MM.1S (cell line): ENCODE data around the gene DNAJC24.

Experiments
- DNase-seq: peaks from one replicate; pipeline ENCODE4 v3.0.0-alpha.2; 2015
- H2AFZ ChIP-seq: fragments of 300-600 bp; sonication (generic); 2 replicates; pipeline ENCODE4 v1.6.0; 2016; ENCODE audit warnings: antibody characterized with exemption, low read length
- H3F3A ChIP-seq: fragments of 300-600 bp; sonication (generic); 2 replicates; pipeline ENCODE4 v1.6.1; 2016; ENCODE audit warnings: mild to moderate bottlenecking, antibody characterized with exemption, low read length, moderate library complexity, mixed read lengths; ENCODE audit not compliant: insufficient read depth
- H3K27ac ChIP-seq: fragments of 300-600 bp; sonication (generic); 2 replicates; pipeline ENCODE4 v1.5.1; 2016; ENCODE audit warnings: mild to moderate bottlenecking, low read length
- H3K27me3 ChIP-seq: fragments of 300-600 bp; sonication (generic); replicated peaks from 2 replicates; pipeline ENCODE4 v1.6.0; 2016; ENCODE audit warnings: low read length; ENCODE audit not compliant: insufficient read depth
- H3K36me3 ChIP-seq: fragments of 300-600 bp; sonication (generic); replicated peaks from 2 replicates; pipeline ENCODE4 v1.6.1; 2016; ENCODE audit warnings: mild to moderate bottlenecking, low read length, mixed read lengths; ENCODE audit not compliant: insufficient read depth
- H3K4me1 ChIP-seq: fragments of 300-600 bp; sonication (generic); 2 replicates; pipeline ENCODE4 v1.6.1; 2016; ENCODE audit warnings: low read length, mixed read lengths
- H3K4me2 ChIP-seq: fragments of 300-600 bp; sonication (generic); 2 replicates; pipeline ENCODE4 v1.6.0; 2016; ENCODE audit warnings: low read depth, low read length
- H3K4me3 ChIP-seq: fragments of 300-600 bp; sonication (generic); 2 replicates; pipeline ENCODE4 v1.5.1; 2016; ENCODE audit warnings: low read length, mixed read lengths
- H3K79me2 ChIP-seq: fragments of 300-600 bp; sonication (generic); 2 replicates; pipeline ENCODE4 v1.6.1; 2016; ENCODE audit warnings: mixed run types, low read length, mixed read lengths
- H3K9ac ChIP-seq: fragments of 300-600 bp; sonication (generic); 2 replicates; pipeline ENCODE4 v1.6.1; 2016; ENCODE audit warnings: low read length, mixed read lengths
- H3K9me2 ChIP-seq: fragments of 300-600 bp; sonication (generic); replicated peaks from 2 replicates; pipeline ENCODE4 v1.6.1; 2016; ENCODE audit warnings: mild to moderate bottlenecking, low read length, mixed read lengths; ENCODE audit not compliant: insufficient read depth
- H3K9me3 ChIP-seq: fragments of 300-600 bp; sonication (generic); replicated peaks from 2 replicates; pipeline ENCODE4 v1.6.1; 2016; ENCODE audit warnings: mild to moderate bottlenecking, low read length, mixed read lengths; ENCODE audit not compliant: insufficient read depth
- H4K20me1 ChIP-seq: fragments of 300-600 bp; sonication (generic); 2 replicates; pipeline ENCODE4 v1.6.1; 2016; ENCODE audit warnings: mild to moderate bottlenecking, low read length, moderate library complexity, mixed read lengths; ENCODE audit not compliant: insufficient read depth
- EZH2 ChIP-seq: fragments of 300-600 bp; sonication (generic); optimal IDR thresholded peaks from 2 replicates; pipeline ENCODE3; 2017; ENCODE audit warnings: low read depth, mild to moderate bottlenecking, antibody characterized with exemption, low read length, mixed read lengths
- EZH2phosphoT487 ChIP-seq: fragments of 300-600 bp; sonication (generic); IDR thresholded peaks from 2 replicates; pipeline ENCODE4 v1.6.1; 2018; ENCODE audit warnings: antibody characterized with exemption, low read length
- TF ChIP-seq, protein P1 (sequence below): fragments of 300-600 bp; sonication (generic); IDR thresholded peaks from 2 replicates; pipeline ENCODE4 v1.5.1; 2016; ENCODE audit warnings: antibody characterized with exemption, low read length, mixed read lengths

The DNAJC24 gene

DNA sequence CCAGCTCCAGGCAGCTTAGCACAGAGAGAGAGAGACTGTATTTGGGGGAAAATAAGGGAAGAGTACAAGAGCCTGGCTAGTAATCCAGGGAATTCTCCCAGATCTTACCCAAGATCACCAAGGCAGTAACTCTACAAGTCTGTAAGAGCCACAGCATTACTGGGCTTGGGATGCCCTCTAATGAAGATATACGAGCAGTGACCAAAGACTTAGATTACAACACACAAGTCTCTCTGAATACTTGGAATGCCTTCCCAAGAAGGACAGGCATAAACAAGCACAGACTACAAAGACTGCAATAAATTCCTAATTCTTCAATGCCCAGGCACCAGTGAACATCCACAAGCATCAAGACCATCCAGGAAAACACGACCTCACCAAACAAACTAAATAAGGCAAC is 17.7 kb downstream of the DNAJC24 start:
- H3K27me3 ChIP-seq, result no peaks in the 10 kb centered on the region
- no peaks in the 10 kb centered on the region for H3K36me3 ChIP-seq

DNA sequence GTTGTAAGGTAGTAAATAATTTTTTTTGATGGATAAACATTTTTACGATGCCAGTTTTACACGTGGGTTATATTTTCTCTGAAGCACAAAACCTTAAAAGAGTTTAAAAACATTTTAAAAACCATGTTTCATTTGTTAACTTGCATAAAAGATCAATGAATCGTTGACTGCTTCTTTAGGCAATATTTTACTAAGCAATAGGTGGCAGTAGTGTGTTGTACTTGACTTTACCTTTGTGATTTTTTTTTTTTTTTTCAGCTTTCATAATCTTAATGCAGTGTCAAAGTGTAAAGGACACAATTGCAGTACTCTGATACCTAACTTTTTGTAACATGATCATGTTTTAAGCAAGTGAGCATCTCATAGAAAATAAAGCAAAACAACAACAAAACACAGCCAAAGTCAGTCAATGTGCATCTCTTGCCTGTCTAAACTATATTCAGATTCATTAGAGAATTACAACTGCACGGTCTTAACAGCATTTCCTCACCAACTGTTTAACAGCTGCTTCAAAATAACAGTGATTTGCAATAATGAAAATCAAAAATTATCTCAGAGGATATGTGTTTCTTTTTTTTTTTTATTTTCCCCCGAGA is 27.7 kb downstream of the DNAJC24 start:
- Histone ChIP-seq H3K36me3 (no peaks in the 10 kb centered on the region), H3K4me2 (no peak overlapping the region), H3K9me3 (no peaks in the 10 kb centered on the region), H3K9ac (no peak overlapping the region), H4K20me1 (no peaks in the 10 kb centered on the region), H3K27me3 (no peaks in the 10 kb centered on the region), H2AFZ (no peak overlapping the region), H3K4me1 (no peaks in the 10 kb centered on the region), H3K27ac (no peak overlapping the region), H3K4me3 (no peak overlapping the region), H3F3A (no peaks in the 10 kb centered on the region), H3K79me2 (no peaks in the 10 kb centered on the region), H3K9me2 (no peaks in the 10 kb centered on the region)
- DNase-seq, result peak; percentile 26
- TF ChIP-seq EZH2, result no peak
- TF ChIP-seq, protein P1, sequence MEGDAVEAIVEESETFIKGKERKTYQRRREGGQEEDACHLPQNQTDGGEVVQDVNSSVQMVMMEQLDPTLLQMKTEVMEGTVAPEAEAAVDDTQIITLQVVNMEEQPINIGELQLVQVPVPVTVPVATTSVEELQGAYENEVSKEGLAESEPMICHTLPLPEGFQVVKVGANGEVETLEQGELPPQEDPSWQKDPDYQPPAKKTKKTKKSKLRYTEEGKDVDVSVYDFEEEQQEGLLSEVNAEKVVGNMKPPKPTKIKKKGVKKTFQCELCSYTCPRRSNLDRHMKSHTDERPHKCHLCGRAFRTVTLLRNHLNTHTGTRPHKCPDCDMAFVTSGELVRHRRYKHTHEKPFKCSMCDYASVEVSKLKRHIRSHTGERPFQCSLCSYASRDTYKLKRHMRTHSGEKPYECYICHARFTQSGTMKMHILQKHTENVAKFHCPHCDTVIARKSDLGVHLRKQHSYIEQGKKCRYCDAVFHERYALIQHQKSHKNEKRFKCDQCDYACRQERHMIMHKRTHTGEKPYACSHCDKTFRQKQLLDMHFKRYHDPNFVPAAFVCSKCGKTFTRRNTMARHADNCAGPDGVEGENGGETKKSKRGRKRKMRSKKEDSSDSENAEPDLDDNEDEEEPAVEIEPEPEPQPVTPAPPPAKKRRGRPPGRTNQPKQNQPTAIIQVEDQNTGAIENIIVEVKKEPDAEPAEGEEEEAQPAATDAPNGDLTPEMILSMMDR, result peak; percentile 54
- no peak for TF ChIP-seq EZH2phosphoT487

More for the DNA sequence above, 17.7 kb downstream of the DNAJC24 start:
- Histone ChIP-seq H3K9me3 (no peaks in the 10 kb centered on the region), H3K9ac (no peak overlapping the region), H4K20me1 (no peaks in the 10 kb centered on the region), H3F3A (no peaks in the 10 kb centered on the region), H3K4me1 (no peaks in the 10 kb centered on the region), H3K27ac (no peak overlapping the region), H2AFZ (no peak overlapping the region), H3K4me3 (no peak overlapping the region), H3K4me2 (no peak overlapping the region), H3K9me2 (no peaks in the 10 kb centered on the region), H3K79me2 (no peaks in the 10 kb centered on the region)
- TF ChIP-seq, protein P1, result no peak
- no peak for TF ChIP-seq EZH2phosphoT487
- TF ChIP-seq EZH2, result no peak
- no peak for DNase-seq

- H3K9ac ChIP-seq, result no peak overlapping the region
- no peak overlapping the region for H3K27ac ChIP-seq
- no peaks in the 10 kb centered on the region for H3F3A ChIP-seq
- TF ChIP-seq, protein P1, result no peak
- no peak for TF ChIP-seq EZH2phosphoT487
- TF ChIP-seq EZH2, result no peak
- DNase-seq, result no peak
- H3K4me2 ChIP-seq, result no peak overlapping the region
- H3K79me2 ChIP-seq, result no peaks in the 10 kb centered on the region
- H3K36me3 ChIP-seq, result no peaks in the 10 kb centered on the region
- no peaks in the 10 kb centered on the region for H3K4me1 ChIP-seq
- no peak overlapping the region for H3K4me3 ChIP-seq
- no peaks in the 10 kb centered on the region for H3K9me3 ChIP-seq
- no peaks in the 10 kb centered on the region for H4K20me1 ChIP-seq
- H2AFZ ChIP-seq, result no peak overlapping the region
- no peaks in the 10 kb centered on the region for H3K27me3 ChIP-seq
- H3K9me2 ChIP-seq, result no peaks in the 10 kb centered on the region
Measured at GRCh38 chr11:31404614-31405013, 35.0 kb downstream of the DNAJC24 start.
